ENCODE measurements around the gene AZIN2. TPM values are rescaled to one million over a fixed set of nuclear protein-coding genes. Genes with fewer than 3 reads are reported as not detected.

The AZIN2 gene
- total and polyA plus RNA-seq, 5 experiments from 2014 or later: 5.9 to 11.3 (median 10.6) TPM

GRCh38 chr1:33167650-33168447, 86.9 kb downstream of the AZIN2 start:
- Mint-ChIP-seq H3K27ac (peak overlapping the region in 2 of 10 donors; percentile 23 to 59), H3K4me3 (no peak overlapping the region), H3K36me3 (peaks cover 6 to 30% (median 17%) of the 10 kb centered on the region in 3 donors), H3K4me1 (peaks cover 7 to 16% (median 13%) of the 10 kb centered on the region in 4 donors), H3K9me3 (no peaks in the 10 kb centered on the region), H3K27me3 (no peaks in the 10 kb centered on the region)
- POLR2A ChIA-PET: interaction anchor here (1.6 to 1.7 kb wide), 2 partner anchors 8 to 41 kb away, joined by 4 to 6 read pairs; no protein-coding TSS in a partner anchor
- no peak for DNase-seq
- ATAC-seq: no peak

DNA sequence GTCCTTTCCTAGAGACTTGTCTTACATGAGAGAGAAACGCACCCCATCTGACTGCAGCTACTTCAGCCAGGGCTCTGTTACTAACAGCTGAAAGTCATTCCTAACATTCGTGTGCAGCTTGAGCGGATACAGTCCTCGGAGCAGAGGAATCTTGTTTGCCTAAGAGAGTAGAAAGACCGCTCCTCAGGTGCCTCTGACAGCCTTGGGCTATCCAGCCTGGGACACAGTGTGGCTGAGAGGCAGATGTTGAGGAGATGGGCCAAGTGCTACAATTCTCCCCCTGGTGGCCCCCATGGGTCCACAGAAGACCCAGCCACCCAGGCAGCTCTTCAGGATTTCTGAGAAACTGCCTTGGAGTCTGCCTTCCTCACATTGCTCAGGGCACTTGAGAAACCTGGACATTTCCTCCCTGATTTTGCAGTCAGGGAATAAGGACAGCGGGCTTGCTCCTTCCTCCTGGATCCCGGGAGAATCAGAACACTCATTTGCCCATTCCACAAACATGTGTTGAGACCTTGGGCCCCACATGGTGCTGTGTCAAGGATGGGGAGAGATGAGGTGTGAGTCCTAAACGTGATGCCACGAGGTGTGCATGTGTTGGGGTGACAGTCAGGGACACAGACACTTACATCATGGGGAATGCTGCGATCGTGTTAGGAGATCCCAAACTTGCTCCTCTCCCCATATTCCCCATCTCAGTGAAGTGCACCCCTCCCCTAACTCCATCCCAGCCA, 87.8 kb downstream of the AZIN2 start:
- no peak for ATAC-seq
- no peak overlapping the region for H3K4me3 Mint-ChIP-seq
- H3K9me3 Mint-ChIP-seq: no peaks in the 10 kb centered on the region
- peaks cover 6 to 32% (median 17%) of the 10 kb centered on the region in 3 donors for H3K36me3 Mint-ChIP-seq
- no peak for DNase-seq
- peaks cover 12 to 22% (median 17%) of the 10 kb centered on the region in 4 donors for H3K4me1 Mint-ChIP-seq
- H3K27ac Mint-ChIP-seq: peak overlapping the region in 1 of 10 donors; percentile 21
- H3K27me3 Mint-ChIP-seq: no peaks in the 10 kb centered on the region
- POLR2A ChIA-PET: interaction anchor here (1.6 to 1.7 kb wide), 2 partner anchors 9 to 42 kb away, joined by 4 to 6 read pairs; no protein-coding TSS in a partner anchor

DNA sequence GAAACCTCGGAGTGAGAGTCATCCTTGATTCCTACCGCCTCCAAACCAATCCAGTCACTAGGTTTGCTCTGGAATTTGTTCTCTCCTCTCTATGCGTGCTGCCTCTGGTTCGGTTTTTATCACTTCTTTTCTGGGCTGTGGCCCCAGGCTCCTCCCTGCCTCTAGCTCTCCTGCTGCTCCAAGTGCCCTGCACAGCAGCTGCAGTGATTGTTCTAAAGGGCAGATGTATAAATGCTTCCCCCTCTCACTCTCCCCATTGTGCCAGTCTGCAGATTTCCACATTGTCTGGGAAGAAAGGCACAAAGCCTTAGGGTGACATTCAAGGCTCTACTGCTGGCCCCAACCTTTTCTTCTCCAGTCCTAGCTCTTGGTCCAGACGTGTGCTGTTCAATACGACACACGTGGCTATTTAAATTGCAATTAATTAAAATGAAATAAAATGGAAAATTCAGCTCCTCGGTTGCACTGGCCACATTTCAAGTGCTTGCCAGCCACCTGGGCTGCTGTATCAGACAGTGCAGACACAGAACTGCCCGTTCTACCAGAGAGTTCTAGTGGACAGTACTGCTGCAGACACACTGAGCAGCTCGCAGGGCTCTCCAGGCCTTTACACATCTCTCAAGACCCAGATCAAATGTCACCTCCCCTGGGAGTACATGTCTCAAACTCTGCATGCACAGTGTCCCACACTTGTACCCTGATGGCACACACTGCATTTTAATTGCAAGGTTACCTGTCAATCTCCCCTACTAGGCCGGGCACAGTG, 88.5 kb downstream of the AZIN2 start:
- Mint-ChIP-seq H3K27me3 (no peaks in the 10 kb centered on the region), H3K4me3 (no peak overlapping the region), H3K9me3 (no peaks in the 10 kb centered on the region), H3K27ac (no peak overlapping the region), H3K4me1 (peaks cover 12 to 24% (median 16%) of the 10 kb centered on the region in 4 donors), H3K36me3 (peaks cover 6 to 31% (median 17%) of the 10 kb centered on the region in 3 donors)
- POLR2A ChIA-PET: interaction anchor here (1.6 to 1.7 kb wide), 2 partner anchors 9 to 42 kb away, joined by 4 to 6 read pairs; no protein-coding TSS in a partner anchor
- DNase-seq (no peak), ATAC-seq (no peak)

Other genes with a start within 250 kb of the AZIN2 start
- gene FNDC5, start 210.2 kb upstream of the AZIN2 start, total RNA-seq: not detected
- not detected for gene FNDC5, start 210.2 kb upstream of the AZIN2 start, polyA plus RNA-seq
- gene HPCA, start 194.7 kb upstream of the AZIN2 start, total RNA-seq: not detected
- not detected for gene HPCA, start 194.7 kb upstream of the AZIN2 start, polyA plus RNA-seq
- not detected for gene TMEM54, start 179.8 kb upstream of the AZIN2 start, total RNA-seq
- not detected for gene TMEM54, start 179.8 kb upstream of the AZIN2 start, polyA plus RNA-seq
- gene RNF19B, start 116.3 kb upstream of the AZIN2 start, total RNA-seq: 10 to 100 TPM; 19.2 to 21.6 TPM
- gene RNF19B, start 116.3 kb upstream of the AZIN2 start, polyA plus RNA-seq: 1 to 10 TPM in 2 of 3 donors, under 1 TPM in 1; 0.44 to 1.8 (median 1.6) TPM
- 10 to 100 TPM; 89.2 to 94.6 TPM for gene AK2, start 44.3 kb upstream of the AZIN2 start, total RNA-seq
- gene AK2, start 44.3 kb upstream of the AZIN2 start, polyA plus RNA-seq: 100 to 1,000 TPM; 119 to 128 (median 126) TPM
- gene TRIM62, start 100.9 kb downstream of the AZIN2 start, total RNA-seq: 10 to 100 TPM; 15.5 to 17.6 TPM
- 1 to 10 TPM; 2.7 to 4.7 (median 4.0) TPM for gene TRIM62, start 100.9 kb downstream of the AZIN2 start, polyA plus RNA-seq
- 10 to 100 TPM; 23.8 to 24.3 TPM for gene ZNF362, start 175.3 kb downstream of the AZIN2 start, total RNA-seq
- 10 to 100 TPM; 10.5 to 23.0 (median 15.7) TPM for gene ZNF362, start 175.3 kb downstream of the AZIN2 start, polyA plus RNA-seq
- not detected for gene A3GALT2, start 239.9 kb downstream of the AZIN2 start, total RNA-seq
- gene A3GALT2, start 239.9 kb downstream of the AZIN2 start, polyA plus RNA-seq: not detected

All from naive thymus-derived CD8-positive, alpha-beta T cell (primary cell).